Thoracic aorta (tissue), 2 donors: ENCODE measurements around the gene FMNL2. TPM values are rescaled to one million over a fixed set of nuclear protein-coding genes. Genes with fewer than 3 reads are reported as not detected.

Source experiments
- ATAC-seq: fragments of 150-250 bp; one replicate; pipeline ENCODE4 v1.8.0; 2017; ENCODE audit warnings: low read depth; ENCODE audit not compliant: insufficient number of reproducible peaks, low FRiP score
- DNase-seq: peaks from one replicate; pipeline ENCODE4 v3.0.0-alpha.2; 2020; ENCODE audit warnings: low spot score
- H3K27ac ChIP-seq, 2 donors: fragments of 200-600 bp; sonication (generic); 1 replicate in 1 of 2; 2 replicates in 1 of 2; pipeline ENCODE4 v1.5.1; 2016; ENCODE audit warnings: mild to moderate bottlenecking in 2 of 2, moderate library complexity in 2 of 2
- H3K27me3 ChIP-seq: fragments of 200-600 bp; sonication (generic); replicated peaks from 2 replicates; pipeline ENCODE4 v1.6.0; 2016; ENCODE audit warnings: mild to moderate bottlenecking; ENCODE audit not compliant: insufficient read depth
- H3K36me3 ChIP-seq: fragments of 200-600 bp; sonication (generic); one replicate; pipeline ENCODE4 v1.5.1; 2016
- H3K4me1 ChIP-seq, 2 donors: fragments of 200-600 bp; sonication (generic); 1 replicate in 1 of 2; 2 replicates in 1 of 2; pipeline versions ENCODE4 v1.5.1 to v1.6.0; 2016; ENCODE audit warnings: low read depth in 2 of 2, mild to moderate bottlenecking in 1 of 2; ENCODE audit not compliant: control insufficient read depth in 1 of 2
- H3K4me3 ChIP-seq: fragments of 200-600 bp; sonication (generic); 2 replicates; pipeline ENCODE4 v1.5.1; 2016; ENCODE audit warnings: mild to moderate bottlenecking
- H3K9me3 ChIP-seq: fragments of 200-600 bp; sonication (generic); 2 replicates; pipeline ENCODE4 v1.5.1; 2016
- total RNA-seq, 2 donors: library from RNA; depleted of rRNA; stranded (reverse); fragments of >200 nt; gene quantifications; one replicate each; pipeline versions ENCODE4 v1.1.0 to v1.2.3, GENCODE V29; 2016
- TF ChIP-seq, protein P1 (sequence below): fragments of 200-600 bp; sonication (generic); IDR thresholded peaks from one replicate; pipeline ENCODE4 v1.5.1; 2019; ENCODE audit warnings: antibody characterized with exemption

The FMNL2 gene
- total RNA-seq, 2 donors from 2014 or later = 30.6 to 87.0 TPM

GRCh38 chr2:152334701-152335015 is 316 bp upstream of the FMNL2 start:
- peak overlapping the region; percentile 76 to 89 for H3K27ac ChIP-seq
- peak overlapping the region; percentile 98 for H3K4me3 ChIP-seq
- no peak for DNase-seq
- no peaks in the 10 kb centered on the region for H3K36me3 ChIP-seq
- H3K9me3 ChIP-seq = no peaks in the 10 kb centered on the region
- ATAC-seq = no peak
- TF ChIP-seq, protein P1, sequence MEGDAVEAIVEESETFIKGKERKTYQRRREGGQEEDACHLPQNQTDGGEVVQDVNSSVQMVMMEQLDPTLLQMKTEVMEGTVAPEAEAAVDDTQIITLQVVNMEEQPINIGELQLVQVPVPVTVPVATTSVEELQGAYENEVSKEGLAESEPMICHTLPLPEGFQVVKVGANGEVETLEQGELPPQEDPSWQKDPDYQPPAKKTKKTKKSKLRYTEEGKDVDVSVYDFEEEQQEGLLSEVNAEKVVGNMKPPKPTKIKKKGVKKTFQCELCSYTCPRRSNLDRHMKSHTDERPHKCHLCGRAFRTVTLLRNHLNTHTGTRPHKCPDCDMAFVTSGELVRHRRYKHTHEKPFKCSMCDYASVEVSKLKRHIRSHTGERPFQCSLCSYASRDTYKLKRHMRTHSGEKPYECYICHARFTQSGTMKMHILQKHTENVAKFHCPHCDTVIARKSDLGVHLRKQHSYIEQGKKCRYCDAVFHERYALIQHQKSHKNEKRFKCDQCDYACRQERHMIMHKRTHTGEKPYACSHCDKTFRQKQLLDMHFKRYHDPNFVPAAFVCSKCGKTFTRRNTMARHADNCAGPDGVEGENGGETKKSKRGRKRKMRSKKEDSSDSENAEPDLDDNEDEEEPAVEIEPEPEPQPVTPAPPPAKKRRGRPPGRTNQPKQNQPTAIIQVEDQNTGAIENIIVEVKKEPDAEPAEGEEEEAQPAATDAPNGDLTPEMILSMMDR = no peak
- peaks cover 4 to 31% of the 10 kb centered on the region in 2 donors for H3K4me1 ChIP-seq
- H3K27me3 ChIP-seq = no peaks in the 10 kb centered on the region

GRCh38 chr2:152335726-152336118 is 748 bp downstream of the FMNL2 start:
- TF ChIP-seq, protein P1 = no peak

GRCh38 chr2:152336119-152336853 is 1.3 kb downstream of the FMNL2 start:
- no peaks in the 10 kb centered on the region for H3K27me3 ChIP-seq
- peaks cover 9 to 47% of the 10 kb centered on the region in 2 donors for H3K4me1 ChIP-seq
- H3K9me3 ChIP-seq = no peaks in the 10 kb centered on the region
- ATAC-seq (no peak), DNase-seq (peak; percentile 19)
- no peaks in the 10 kb centered on the region for H3K36me3 ChIP-seq
- H3K4me3 ChIP-seq = peak overlapping the region; percentile 98
- H3K27ac ChIP-seq = peak overlapping the region; percentile 76 to 89
- TF ChIP-seq, protein P1 = no peak

More at GRCh38 chr2:152335726-152336118, 748 bp downstream of the FMNL2 start:
- ATAC-seq (no peak), DNase-seq (no peak)
- no peaks in the 10 kb centered on the region for H3K36me3 ChIP-seq
- peak overlapping the region; percentile 76 to 89 for H3K27ac ChIP-seq
- no peaks in the 10 kb centered on the region for H3K27me3 ChIP-seq
- H3K9me3 ChIP-seq = no peaks in the 10 kb centered on the region
- H3K4me3 ChIP-seq = peak overlapping the region; percentile 98
- H3K4me1 ChIP-seq = peaks cover 7 to 42% of the 10 kb centered on the region in 2 donors

- H3K27ac ChIP-seq = peak overlapping the region; percentile 76 to 89
- H3K4me1 ChIP-seq = peaks cover 10 to 54% of the 10 kb centered on the region in 2 donors
- H3K4me3 ChIP-seq = peak overlapping the region; percentile 98
- no peaks in the 10 kb centered on the region for H3K36me3 ChIP-seq
- DNase-seq (no peak), ATAC-seq (no peak)
- no peaks in the 10 kb centered on the region for H3K9me3 ChIP-seq
- no peaks in the 10 kb centered on the region for H3K27me3 ChIP-seq
- TF ChIP-seq, protein P1 = no peak
These were observed 2.0 kb downstream of the FMNL2 start for GRCh38 chr2:152336854-152337510.

DNA sequence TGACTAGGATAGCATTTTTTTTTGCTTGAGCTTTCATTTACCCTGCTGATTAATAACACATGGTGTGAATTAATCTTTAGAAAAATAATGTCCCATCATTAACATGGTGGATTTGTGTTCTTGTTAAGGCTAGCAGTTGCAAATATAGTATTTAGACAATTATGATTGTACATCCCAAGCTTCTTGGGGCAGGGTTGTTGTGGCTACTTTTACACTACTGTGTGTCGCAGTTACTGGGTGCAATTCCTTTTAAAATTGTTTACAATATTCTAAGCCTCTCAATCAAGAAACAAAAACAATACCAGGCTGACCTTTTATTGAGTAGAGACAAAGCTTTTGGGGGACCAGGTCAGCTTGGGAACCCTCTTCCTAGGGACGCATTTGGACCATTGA is 2.5 kb downstream of the FMNL2 start:
- H3K27ac ChIP-seq = peak overlapping the region in 1 of 2 donors; percentile 76

More for the DNA sequence above, 2.5 kb downstream of the FMNL2 start:
- no peaks in the 10 kb centered on the region for H3K27me3 ChIP-seq
- no peaks in the 10 kb centered on the region for H3K36me3 ChIP-seq
- H3K4me1 ChIP-seq = peaks cover 10 to 59% of the 10 kb centered on the region in 2 donors
- ATAC-seq = no peak
- TF ChIP-seq, protein P1 = no peak
- no peak for DNase-seq
- H3K4me3 ChIP-seq = peak overlapping the region; percentile 98
- H3K9me3 ChIP-seq = no peaks in the 10 kb centered on the region
